ENCODE measurements around the gene EFCAB11. TPM values are rescaled to one million over a fixed set of nuclear protein-coding genes. Genes with fewer than 3 reads are reported as not detected.
"Not testable (repeated sequence)": the region's sequence is repeated elsewhere in the genome, so short reads cannot be mapped to it uniquely, and the experiment has no call there.

The EFCAB11 gene
- total RNA-seq, 1 experiment from 2014 or later: 36.2 TPM

DNA sequence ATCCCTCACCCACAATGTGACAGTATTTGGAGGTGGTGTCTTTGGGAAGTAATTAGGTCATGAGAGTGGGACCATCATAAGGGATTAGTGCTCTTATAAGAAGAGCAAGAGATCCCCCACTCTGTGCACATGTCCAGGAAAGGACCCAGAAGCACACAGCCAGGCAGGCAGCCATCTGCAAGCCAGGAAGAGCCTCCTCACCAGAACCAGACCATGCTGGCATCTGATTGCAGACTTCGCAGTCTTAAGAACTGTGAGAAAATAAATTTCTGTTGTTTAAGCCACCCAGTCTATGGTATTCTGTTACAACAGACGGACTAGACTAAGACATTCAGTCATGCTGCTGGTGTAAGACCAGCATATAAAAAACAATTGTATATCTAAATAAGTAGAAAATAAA is 69.8 kb downstream of the EFCAB11 start:
- H3K36me3 Mint-ChIP-seq (ENCODE audit: insufficient read depth, unreplicated experiment): no peaks in the 10 kb centered on the region
- Histone ChIP-seq H3K27me3 (replicated peaks; ENCODE audit: control insufficient read depth, insufficient read depth, low read length) (no peaks in the 10 kb centered on the region), H3K4me1 (no peaks in the 10 kb centered on the region), H3K4me3 (ENCODE audit: low read depth, low read length) (no peak overlapping the region), H3K9me3 (no peaks in the 10 kb centered on the region), H3K36me3 (ENCODE audit: control insufficient read depth, insufficient read depth, low read length) (no peaks in the 10 kb centered on the region)
- BruUV-seq (replicated peaks): no TSS peak
- DNase-seq: no peak
- H3K9me3 Mint-ChIP-seq (ENCODE audit: unreplicated experiment): no peaks in the 10 kb centered on the region
- H3K4me3 Mint-ChIP-seq (ENCODE audit: unreplicated experiment): no peak overlapping the region
- ChIA-PET POLR2A (no interaction called here), CTCF (no interaction called here)
- no peaks in the 10 kb centered on the region for H3K27me3 Mint-ChIP-seq (ENCODE audit: insufficient read depth, unreplicated experiment)
- intact Hi-C loops (cut with micrococcal nuclease; ENCODE audit: unreplicated experiment): no loop called here
- TF ChIP-seq, protein P1, sequence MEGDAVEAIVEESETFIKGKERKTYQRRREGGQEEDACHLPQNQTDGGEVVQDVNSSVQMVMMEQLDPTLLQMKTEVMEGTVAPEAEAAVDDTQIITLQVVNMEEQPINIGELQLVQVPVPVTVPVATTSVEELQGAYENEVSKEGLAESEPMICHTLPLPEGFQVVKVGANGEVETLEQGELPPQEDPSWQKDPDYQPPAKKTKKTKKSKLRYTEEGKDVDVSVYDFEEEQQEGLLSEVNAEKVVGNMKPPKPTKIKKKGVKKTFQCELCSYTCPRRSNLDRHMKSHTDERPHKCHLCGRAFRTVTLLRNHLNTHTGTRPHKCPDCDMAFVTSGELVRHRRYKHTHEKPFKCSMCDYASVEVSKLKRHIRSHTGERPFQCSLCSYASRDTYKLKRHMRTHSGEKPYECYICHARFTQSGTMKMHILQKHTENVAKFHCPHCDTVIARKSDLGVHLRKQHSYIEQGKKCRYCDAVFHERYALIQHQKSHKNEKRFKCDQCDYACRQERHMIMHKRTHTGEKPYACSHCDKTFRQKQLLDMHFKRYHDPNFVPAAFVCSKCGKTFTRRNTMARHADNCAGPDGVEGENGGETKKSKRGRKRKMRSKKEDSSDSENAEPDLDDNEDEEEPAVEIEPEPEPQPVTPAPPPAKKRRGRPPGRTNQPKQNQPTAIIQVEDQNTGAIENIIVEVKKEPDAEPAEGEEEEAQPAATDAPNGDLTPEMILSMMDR (IDR thresholded peaks at IDR 0.05; ENCODE audit: insufficient read depth in 1 of 2, low read depth in 1 of 2, low read length in 1 of 2, severe bottlenecking in 1 of 2, unreplicated experiment in 1 of 2): no peak
- H3K27ac Mint-ChIP-seq (ENCODE audit: unreplicated experiment): no peak overlapping the region
- no peaks in the 10 kb centered on the region for H3K4me1 Mint-ChIP-seq (ENCODE audit: low read depth, unreplicated experiment)

DNA sequence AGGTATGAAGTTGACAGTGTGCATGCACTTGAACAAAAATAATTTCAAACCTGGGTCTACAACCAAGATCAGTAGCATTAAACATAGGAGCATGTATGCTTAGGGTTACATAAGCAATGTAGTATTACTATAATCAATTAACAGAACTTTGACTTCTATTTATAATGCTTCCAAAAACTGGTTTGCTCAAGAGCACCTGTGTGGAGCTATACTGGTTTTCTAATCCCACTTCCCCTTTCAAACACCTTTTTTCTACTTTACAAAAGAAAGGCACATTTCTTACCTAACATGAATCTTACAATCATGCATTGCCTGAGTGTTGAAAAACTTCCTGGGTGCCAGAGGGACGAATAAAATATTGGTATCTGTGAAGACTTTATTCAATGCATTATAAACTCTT is 72.7 kb downstream of the EFCAB11 start:
- H3K36me3 ChIP-seq (ENCODE audit: control insufficient read depth, insufficient read depth, low read length): no peaks in the 10 kb centered on the region
- no TSS peak for BruUV-seq (replicated peaks)
- Mint-ChIP-seq H3K4me3 (ENCODE audit: unreplicated experiment) (no peak overlapping the region), H3K4me1 (ENCODE audit: low read depth, unreplicated experiment) (no peaks in the 10 kb centered on the region), H3K27me3 (ENCODE audit: insufficient read depth, unreplicated experiment) (no peaks in the 10 kb centered on the region), H3K9me3 (ENCODE audit: unreplicated experiment) (no peaks in the 10 kb centered on the region), H3K36me3 (ENCODE audit: insufficient read depth, unreplicated experiment) (no peaks in the 10 kb centered on the region), H3K27ac (ENCODE audit: unreplicated experiment) (no peak overlapping the region)
- no peaks in the 10 kb centered on the region for H3K9me3 ChIP-seq
- no peaks in the 10 kb centered on the region for H3K4me1 ChIP-seq
- no peak for DNase-seq
- TF ChIP-seq, protein P1 (IDR thresholded peaks at IDR 0.05; ENCODE audit: insufficient read depth in 1 of 2, low read depth in 1 of 2, low read length in 1 of 2, severe bottlenecking in 1 of 2, unreplicated experiment in 1 of 2): no peak
- H3K27me3 ChIP-seq (replicated peaks; ENCODE audit: control insufficient read depth, insufficient read depth, low read length): no peaks in the 10 kb centered on the region
- ChIA-PET POLR2A (no interaction called here), CTCF (no interaction called here)
- intact Hi-C loops (cut with micrococcal nuclease; ENCODE audit: unreplicated experiment): no loop called here
- H3K4me3 ChIP-seq (ENCODE audit: low read depth, low read length): no peak overlapping the region

DNA sequence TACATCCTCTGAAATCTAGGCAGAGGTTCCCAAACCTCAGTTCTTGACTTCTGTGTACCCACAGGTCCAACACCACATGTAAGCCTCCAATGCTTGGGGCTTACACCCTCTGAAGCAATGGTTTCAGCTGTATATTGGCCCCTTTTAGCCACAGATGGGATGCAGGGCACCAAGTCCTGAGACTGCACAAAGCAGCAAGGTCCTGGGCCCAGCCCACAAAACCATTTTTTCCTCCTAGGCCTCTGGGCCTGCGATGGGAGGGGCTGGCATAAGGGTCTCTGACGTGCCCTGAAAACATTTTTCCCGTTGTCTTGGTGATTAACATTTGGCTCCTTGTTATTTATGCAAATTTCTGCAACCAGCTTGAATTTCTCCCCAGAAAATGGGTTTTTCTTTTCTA is 80.4 kb downstream of the EFCAB11 start:
- H3K4me3 ChIP-seq (ENCODE audit: low read depth, low read length); H3K27me3 Mint-ChIP-seq (ENCODE audit: insufficient read depth, unreplicated experiment); H3K4me3 Mint-ChIP-seq (ENCODE audit: unreplicated experiment); H3K4me1 ChIP-seq; DNase-seq; H3K27ac Mint-ChIP-seq (ENCODE audit: unreplicated experiment); H3K4me1 Mint-ChIP-seq (ENCODE audit: low read depth, unreplicated experiment); BruUV-seq (replicated peaks); H3K27me3 ChIP-seq (replicated peaks; ENCODE audit: control insufficient read depth, insufficient read depth, low read length); CTCF ChIA-PET; intact Hi-C loops (cut with micrococcal nuclease; ENCODE audit: unreplicated experiment); H3K36me3 Mint-ChIP-seq (ENCODE audit: insufficient read depth, unreplicated experiment); POLR2A ChIA-PET; H3K36me3 ChIP-seq (ENCODE audit: control insufficient read depth, insufficient read depth, low read length): not testable (repeated sequence)
- peaks cover 14% of the 10 kb centered on the region; the same call in 1 of the 2 replicates for H3K9me3 ChIP-seq
- H3K9me3 Mint-ChIP-seq (ENCODE audit: unreplicated experiment): peaks cover 20% of the 10 kb centered on the region

GRCh38 chr14:89870316-89870715 is 84.2 kb downstream of the EFCAB11 start:
- Mint-ChIP-seq H3K4me1 (ENCODE audit: low read depth, unreplicated experiment) (no peaks in the 10 kb centered on the region), H3K9me3 (ENCODE audit: unreplicated experiment) (peaks cover 15% of the 10 kb centered on the region), H3K27ac (ENCODE audit: unreplicated experiment) (no peak overlapping the region), H3K4me3 (ENCODE audit: unreplicated experiment) (no peak overlapping the region), H3K36me3 (ENCODE audit: insufficient read depth, unreplicated experiment) (peaks cover 4% of the 10 kb centered on the region), H3K27me3 (ENCODE audit: insufficient read depth, unreplicated experiment) (no peaks in the 10 kb centered on the region)
- POLR2A ChIA-PET: no interaction called here
- DNase-seq: no peak
- no peak overlapping the region for H3K4me3 ChIP-seq (ENCODE audit: low read depth, low read length)
- H3K9me3 ChIP-seq: peaks cover 14% of the 10 kb centered on the region; the same call in 1 of the 2 replicates
- 0 out of 2 replicates have a peak, but pooled peaks cover 5% of the 10 kb centered on the region for H3K4me1 ChIP-seq
- no peaks in the 10 kb centered on the region for H3K27me3 ChIP-seq (replicated peaks; ENCODE audit: control insufficient read depth, insufficient read depth, low read length)
- H3K36me3 ChIP-seq (ENCODE audit: control insufficient read depth, insufficient read depth, low read length): no peaks in the 10 kb centered on the region; the same call in 1 of the 2 replicates
- TF ChIP-seq, protein P1 (IDR thresholded peaks at IDR 0.05; ENCODE audit: insufficient read depth in 1 of 2, low read depth in 1 of 2, low read length in 1 of 2, severe bottlenecking in 1 of 2, unreplicated experiment in 1 of 2): no peak
- CTCF ChIA-PET: no interaction called here
- no TSS peak for BruUV-seq (replicated peaks)
- intact Hi-C loops (cut with micrococcal nuclease; ENCODE audit: unreplicated experiment): no loop called here
